Measurements from ENCODE around the gene CPNE7.

DNA sequence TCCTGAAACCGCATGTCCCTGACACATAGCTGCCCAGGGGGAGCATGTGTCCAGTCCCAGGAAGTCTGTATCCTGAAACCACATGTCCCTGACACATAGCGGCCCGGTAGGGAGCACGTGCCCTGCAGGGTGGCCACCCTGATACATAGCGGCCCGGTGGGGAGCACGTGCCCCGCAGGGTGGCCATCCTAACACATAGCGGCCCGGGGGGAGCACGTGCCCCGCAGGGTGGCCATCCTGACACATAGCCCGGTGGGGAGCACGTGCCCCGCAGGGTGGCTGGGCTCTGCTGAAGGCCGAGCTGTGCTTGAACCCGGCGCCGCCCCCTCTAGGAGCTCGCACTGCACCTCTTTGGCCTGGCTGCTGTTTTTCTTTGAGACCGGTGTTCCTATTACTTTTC lies 33.8 kb upstream of the CPNE7 start:
- no peak for TF ChIP-seq GATA3 (IDR thresholded peaks at IDR 0.05; ENCODE audit: low read depth, low read length)
- no peak for TF ChIP-seq GATA2 (IDR thresholded peaks at IDR 0.05; ENCODE audit: low read depth, low read length)
